HG03439 (cell line): ENCODE data around the gene TPST1.
"Not testable (repeated sequence)": the region's sequence is repeated elsewhere in the genome, so short reads cannot be mapped to it uniquely, and the experiment has no call there.

Experiments
- ATAC-seq: cut with Tn5 transposase; IDR thresholded peaks from one replicate; pipeline ENCODE4 v1.9.1; 2021; ENCODE audit warnings: mild to moderate bottlenecking, moderate library complexity; ENCODE audit not compliant: unreplicated experiment

The TPST1 gene

DNA sequence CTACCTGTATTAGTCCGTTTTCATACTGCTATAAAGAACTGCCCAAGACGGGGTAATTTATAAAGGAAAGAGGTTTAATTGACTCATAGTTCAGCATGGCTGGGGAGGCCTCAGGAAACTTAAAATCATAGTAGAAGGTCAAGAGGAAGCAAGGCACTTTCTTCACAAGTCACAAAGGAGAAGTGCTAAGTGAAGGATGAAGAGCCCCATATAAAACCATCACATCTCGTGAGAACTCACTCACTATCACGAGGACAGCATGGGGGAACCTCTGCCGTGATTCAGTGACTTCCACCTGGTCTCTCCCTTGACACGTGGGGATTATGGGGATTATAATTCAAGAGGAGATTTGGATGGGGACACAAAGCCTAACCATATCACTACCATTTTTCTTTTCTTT lies 119.9 kb downstream of the TPST1 start:
- ATAC-seq: not testable (repeated sequence)

GRCh38 chr7:66326501-66327215 lies 121.5 kb downstream of the TPST1 start:
- ATAC-seq: no peak

DNA sequence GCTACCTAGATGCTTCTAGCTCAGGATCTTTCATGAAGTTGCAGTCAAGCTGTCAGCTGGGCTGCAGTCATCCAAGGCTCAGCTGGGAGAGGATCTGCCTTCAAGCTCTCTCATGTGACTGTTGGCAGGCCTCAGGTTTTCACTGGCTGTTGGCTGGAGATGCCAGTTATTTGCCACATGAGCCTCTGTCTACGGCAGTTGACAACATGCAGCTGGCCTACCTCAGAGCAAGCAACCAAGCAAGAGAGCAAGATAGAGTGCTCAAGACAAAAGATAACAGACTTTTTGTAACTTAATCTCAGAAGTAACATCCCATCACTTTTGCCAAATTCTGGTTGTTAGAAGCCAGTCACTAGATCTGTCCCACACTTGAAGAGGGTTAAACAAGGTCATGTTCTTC lies 125.8 kb downstream of the TPST1 start:
- no peak for ATAC-seq

DNA sequence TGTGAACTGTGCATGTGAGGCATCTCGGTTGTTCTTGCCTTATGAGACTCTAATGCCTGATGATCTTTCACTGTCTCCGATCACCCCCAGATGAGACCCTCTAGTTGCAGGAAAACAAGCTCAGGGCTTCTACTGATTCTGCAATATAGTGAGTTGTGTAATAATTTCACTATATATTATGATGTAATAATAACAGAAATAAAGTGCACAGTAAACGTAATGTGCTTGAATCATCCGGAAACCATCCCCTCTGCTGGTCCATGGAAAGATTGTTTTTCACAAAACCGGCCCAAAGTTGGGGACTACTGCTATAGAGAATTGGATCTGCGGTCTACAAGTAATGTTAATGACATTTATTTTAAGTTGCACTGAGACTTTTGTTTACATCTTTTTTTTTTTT lies 126.7 kb downstream of the TPST1 start:
- no peak for ATAC-seq

DNA sequence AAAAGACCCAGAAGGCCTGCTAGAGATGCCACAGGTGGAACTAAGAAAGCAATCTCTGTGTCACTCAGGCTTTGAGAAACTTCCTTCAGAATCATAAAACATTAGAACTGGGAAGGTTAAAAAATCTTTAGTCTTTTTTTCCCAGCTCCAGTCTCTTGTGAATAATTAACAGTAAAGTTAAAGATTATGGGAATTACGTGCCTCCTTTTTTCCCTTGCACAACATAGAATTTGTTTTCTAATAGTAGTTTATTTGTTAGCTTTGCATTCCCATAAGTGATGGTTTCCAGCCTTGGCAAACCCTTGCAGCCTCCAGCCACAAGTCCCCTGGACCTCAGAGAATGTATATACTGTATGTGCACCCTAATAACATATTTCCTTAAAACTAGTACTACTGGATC lies 128.3 kb downstream of the TPST1 start:
- ATAC-seq: no peak

DNA sequence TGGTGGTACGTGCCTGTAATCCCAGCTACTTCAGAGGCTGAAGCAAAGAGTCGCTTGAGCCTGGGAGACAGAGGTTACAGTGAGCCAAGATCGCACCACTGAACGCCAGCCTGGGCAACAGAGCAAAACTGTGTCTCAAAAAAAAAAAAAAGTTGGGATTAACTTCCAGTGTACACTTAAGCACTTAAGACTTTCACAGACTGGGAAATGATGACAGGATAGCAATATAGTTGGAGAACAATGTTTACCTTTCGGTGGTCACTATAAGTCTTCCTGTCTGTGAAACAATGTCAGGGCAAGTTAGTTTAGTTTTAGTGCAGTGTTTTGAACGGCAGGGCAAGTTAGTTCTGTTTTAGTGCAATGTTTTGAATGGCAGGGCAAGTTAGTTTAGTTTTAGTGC lies 130.2 kb downstream of the TPST1 start:
- no peak for ATAC-seq

DNA sequence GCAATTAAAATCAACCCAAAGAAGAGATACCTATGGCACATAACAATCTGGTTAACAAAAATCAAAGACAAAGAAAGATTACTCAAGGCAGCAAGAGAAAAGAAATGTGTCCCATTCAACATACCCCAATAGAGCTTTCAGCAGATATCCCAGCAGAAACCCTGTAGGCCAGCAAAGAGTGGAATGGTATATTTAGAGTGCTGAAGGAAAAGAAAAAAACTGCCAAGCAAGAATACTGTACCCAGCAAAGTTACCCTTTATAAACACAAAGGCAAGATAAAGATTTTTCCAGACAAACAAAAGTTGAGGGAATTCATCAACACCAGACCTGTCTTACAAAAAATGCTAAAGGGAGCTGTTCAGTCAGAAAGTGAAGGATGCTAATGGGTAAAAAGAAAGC lies 131.6 kb downstream of the TPST1 start:
- no peak for ATAC-seq

GRCh38 chr7:66339141-66339540 lies 134.0 kb downstream of the TPST1 start:
- no peak for ATAC-seq

GRCh38 chr7:66344166-66344565 lies 139.0 kb downstream of the TPST1 start:
- no peak for ATAC-seq

GRCh38 chr7:66348531-66348930 lies 143.4 kb downstream of the TPST1 start:
- ATAC-seq: no peak

DNA sequence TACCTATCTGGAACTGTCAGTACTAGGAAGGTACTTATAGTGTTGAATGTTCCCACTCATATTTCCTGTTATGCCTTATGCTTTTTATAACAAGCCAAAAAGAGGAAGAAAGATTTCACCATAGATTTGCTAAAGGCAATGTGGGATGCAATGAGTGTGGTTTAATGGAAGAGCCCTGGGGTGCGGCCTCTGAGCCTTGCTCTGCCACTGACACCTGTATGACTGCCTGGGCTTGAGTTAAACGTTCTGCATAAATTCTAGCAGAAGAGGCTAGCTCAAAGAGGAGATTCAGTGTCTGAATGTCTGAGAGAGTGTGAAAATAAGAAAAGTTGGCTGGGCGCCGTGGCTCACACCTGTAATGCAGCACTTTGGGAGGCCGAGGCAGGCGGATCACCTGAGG lies 143.8 kb downstream of the TPST1 start:
- no peak for ATAC-seq

DNA sequence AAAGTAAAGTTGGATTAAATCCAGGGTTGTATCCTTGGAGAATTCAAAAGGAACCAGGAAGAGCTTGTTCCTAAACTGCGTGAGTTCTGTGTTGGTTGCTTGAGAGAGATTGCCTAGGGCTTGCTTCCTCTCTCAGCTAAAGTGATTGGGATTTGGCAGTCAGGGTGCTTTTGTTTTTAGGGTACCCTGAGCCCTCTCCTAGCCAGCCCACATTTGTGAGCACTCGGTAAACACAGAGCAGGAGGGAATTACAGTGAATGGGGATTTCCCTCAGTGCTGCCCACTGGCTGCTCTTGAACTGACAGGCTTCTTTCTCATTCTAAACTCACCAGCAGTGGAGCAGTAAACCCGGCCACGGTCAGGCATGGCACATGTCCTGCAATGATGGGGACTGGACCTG lies 146.9 kb downstream of the TPST1 start:
- ATAC-seq: no peak

- ATAC-seq: no peak
Observed at GRCh38 chr7:66353547-66353946, 148.4 kb downstream of the TPST1 start.

DNA sequence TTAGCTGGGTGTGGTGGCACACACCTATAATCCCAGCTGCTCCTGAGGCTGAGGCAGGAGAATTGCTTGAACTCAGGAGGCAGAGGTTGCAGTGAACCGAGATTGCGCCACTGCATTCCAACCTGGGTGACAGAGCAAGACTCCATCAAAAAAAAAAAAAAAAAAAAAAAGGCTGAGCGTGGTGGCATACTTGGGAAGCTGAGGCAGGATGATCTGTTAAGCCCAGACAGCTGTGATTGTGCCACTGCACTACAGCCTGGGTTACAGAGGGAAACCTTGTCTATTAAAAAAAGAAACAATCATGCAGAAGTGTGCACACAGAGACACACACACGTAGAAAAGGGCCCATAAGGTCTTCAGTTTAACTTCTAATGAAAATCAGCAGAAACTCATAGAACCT lies 150.6 kb downstream of the TPST1 start:
- no peak for ATAC-seq

GRCh38 chr7:66356277-66356721 lies 151.2 kb downstream of the TPST1 start:
- ATAC-seq: no peak

- no peak for ATAC-seq
Observed at GRCh38 chr7:66357087-66357486, 152.0 kb downstream of the TPST1 start.

- no peak for ATAC-seq
Observed at GRCh38 chr7:66359656-66360211, 154.6 kb downstream of the TPST1 start.

- no peak for ATAC-seq
Observed at GRCh38 chr7:66362136-66362535, 157.0 kb downstream of the TPST1 start.

GRCh38 chr7:66363635-66364034 lies 158.5 kb downstream of the TPST1 start:
- no peak for ATAC-seq

- not testable (repeated sequence) for ATAC-seq
Observed at GRCh38 chr7:66365031-66365430, 159.9 kb downstream of the TPST1 start.

DNA sequence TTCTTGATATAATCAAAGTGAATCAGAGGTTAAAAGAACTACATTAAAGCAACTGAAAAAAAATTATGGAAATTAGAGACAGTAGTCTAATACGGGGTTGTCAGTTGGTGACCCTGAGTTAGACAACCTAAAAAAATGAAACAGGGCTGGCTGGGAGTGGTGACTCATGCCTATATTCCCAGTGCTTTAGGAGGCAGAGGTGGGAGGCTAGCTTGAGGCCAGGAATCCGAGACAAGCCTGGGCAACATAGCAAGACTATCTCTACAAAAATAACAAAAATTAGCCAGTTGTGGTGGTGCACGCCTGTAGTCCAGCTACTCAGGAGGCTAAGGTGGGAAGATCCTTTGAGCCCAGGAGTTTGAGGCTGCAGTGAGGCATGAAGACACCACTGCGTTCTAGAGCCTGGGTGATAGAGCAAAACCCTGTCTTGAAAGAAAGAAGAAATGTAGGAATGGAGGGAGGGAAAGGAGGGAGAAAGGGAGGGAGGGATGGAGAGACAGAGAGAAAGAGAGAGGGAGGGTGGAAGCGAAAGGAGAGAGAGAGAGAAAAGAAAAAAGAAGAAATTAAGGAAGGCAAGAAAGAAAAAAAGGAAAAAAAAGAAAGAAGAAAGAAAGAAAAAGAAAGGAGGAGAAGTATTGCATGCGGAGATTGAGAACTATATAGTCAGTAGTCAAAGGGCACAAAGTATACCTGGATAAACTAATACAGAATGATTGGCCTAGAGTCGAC lies 166.1 kb downstream of the TPST1 start:
- no peak for ATAC-seq

- ATAC-seq: not testable (repeated sequence)
Observed at GRCh38 chr7:66374141-66374840, 169.2 kb downstream of the TPST1 start.
